GM19099 (cell line): ENCODE data around the gene ZMAT3.

Source experiments
- POLR2A ChIP-seq: IDR thresholded peaks from 3 replicates; pipeline ENCODE4 v1.6.1; 2011; ENCODE audit warnings: low read depth; ENCODE audit not compliant: insufficient read length; ENCODE audit errors: extremely low read depth

The ZMAT3 gene

GRCh38 chr3:179073816-179074215, 2.2 kb upstream of the ZMAT3 start:
- no peak for TF ChIP-seq POLR2A

- TF ChIP-seq POLR2A: no peak
Observed at GRCh38 chr3:179072100-179072438, 460 bp upstream of the ZMAT3 start.

GRCh38 chr3:179071027-179071322, 634 bp downstream of the ZMAT3 start:
- TF ChIP-seq POLR2A: no peak

GRCh38 chr3:179069762-179070390, 1.7 kb downstream of the ZMAT3 start:
- no peak for TF ChIP-seq POLR2A

GRCh38 chr3:179068779-179069530, 2.7 kb downstream of the ZMAT3 start:
- TF ChIP-seq POLR2A: no peak

- no peak for TF ChIP-seq POLR2A
Observed at GRCh38 chr3:179067839-179068238, 3.8 kb downstream of the ZMAT3 start.

- no peak for TF ChIP-seq POLR2A
Observed at GRCh38 chr3:179067291-179067690, 4.3 kb downstream of the ZMAT3 start.

- TF ChIP-seq POLR2A: no peak
Observed at GRCh38 chr3:179063945-179064560, 7.6 kb downstream of the ZMAT3 start.

GRCh38 chr3:179056326-179056725, 15.3 kb downstream of the ZMAT3 start:
- no peak for TF ChIP-seq POLR2A

- peak; percentile 31 for TF ChIP-seq POLR2A
Observed at GRCh38 chr3:179046497-179047353, 24.9 kb downstream of the ZMAT3 start.

GRCh38 chr3:179045719-179046402, 25.7 kb downstream of the ZMAT3 start:
- TF ChIP-seq POLR2A: no peak

- TF ChIP-seq POLR2A: no peak
Observed at GRCh38 chr3:179038216-179038898, 33.3 kb downstream of the ZMAT3 start.

- no peak for TF ChIP-seq POLR2A
Observed at GRCh38 chr3:179037351-179037750, 34.3 kb downstream of the ZMAT3 start.

- no peak for TF ChIP-seq POLR2A
Observed at GRCh38 chr3:179036626-179037300, 34.8 kb downstream of the ZMAT3 start.

- no peak for TF ChIP-seq POLR2A
Observed at GRCh38 chr3:179036226-179036625, 35.4 kb downstream of the ZMAT3 start.

- TF ChIP-seq POLR2A: no peak
Observed at GRCh38 chr3:179035232-179035631, 36.4 kb downstream of the ZMAT3 start.
